Heart right ventricle (tissue), 16 donors: ENCODE results near the gene FGF14. TPM values are rescaled to one million over a fixed set of nuclear protein-coding genes. Genes with fewer than 3 reads are reported as not detected.

Source experiments
- ATAC-seq, 8 donors: fragments of 200-7000 bp; cut with Tn5 transposase; one replicate each; pipeline ENCODE4 v1.9.1; 2020; ENCODE audit warnings: mild to moderate bottlenecking in 8 of 8, moderate library complexity in 8 of 8, moderate number of reproducible peaks in 1 of 8
- DNase-seq, 2 donors: peaks; one replicate each; pipeline ENCODE4 v3.0.0-alpha.2; 2020
- H3K27ac ChIP-seq, 10 donors: fragments of 200-600 bp; sonication (generic) in 2 of 10; one replicate each; pipeline versions ENCODE4 v1.5.0 to v1.8.0; 2020 to 2022; ENCODE audit warnings: mild to moderate bottlenecking in 3 of 10
- H3K27me3 ChIP-seq, 7 donors: fragments of 200-600 bp; one replicate each; pipeline ENCODE4 v1.8.0; 2021 to 2022; ENCODE audit warnings: mild to moderate bottlenecking in 2 of 7
- H3K36me3 ChIP-seq, 9 donors: fragments of 200-600 bp; sonication (generic) in 1 of 9; one replicate each; pipeline versions ENCODE4 v1.5.0 to v1.8.0; 2020 to 2022; ENCODE audit warnings: mild to moderate bottlenecking in 2 of 9
- H3K4me1 ChIP-seq, 9 donors: fragments of 200-600 bp; sonication (generic) in 1 of 9; one replicate each; pipeline versions ENCODE4 v1.5.0 to v1.8.0; 2020 to 2022; ENCODE audit warnings: mild to moderate bottlenecking in 4 of 9
- H3K4me3 ChIP-seq, 10 donors: fragments of 200-600 bp; sonication (generic) in 2 of 10; one replicate each; pipeline versions ENCODE4 v1.5.0 to v1.8.0; 2020 to 2022; ENCODE audit warnings: mild to moderate bottlenecking in 7 of 10, moderate library complexity in 2 of 10
- H3K9me3 ChIP-seq, 11 donors: fragments of 200-600 bp in 10 of 11; sonication (generic) in 2 of 11; one replicate each; pipeline versions ENCODE4 v1.5.0 to v1.8.0; 2013 to 2022; ENCODE audit warnings: mild to moderate bottlenecking in 2 of 11, control low read depth in 1 of 11, moderate library complexity in 1 of 11
- CTCF ChIP-seq, 9 donors: fragments of 200-600 bp; sonication (generic) in 2 of 9; IDR thresholded peaks; one replicate each; pipeline versions ENCODE4 v1.5.0 to v1.8.0; 2021 to 2022; ENCODE audit warnings: antibody characterized with exemption in 9 of 9, mild to moderate bottlenecking in 5 of 9, moderate library complexity in 1 of 9
- WGBS, 2 donors: extraction: QIAGEN DNeasy Blood & Tissue Kit; methylation state at CpG; one replicate each; pipeline ENCODE4 v1.1.7; 2013; ENCODE audit warnings: inconsistent platforms in 1 of 2; 5-methylcytosine and 5-hydroxymethylcytosine counted together
- intact Hi-C, 10 donors: fragments of 100-400 bp; cut with DNase I; formaldehyde crosslinking; loops; one replicate each; pipeline versions ENCODE4 v1.11.1 to v1.14.2; 2022
- polyA plus RNA-seq, 2 donors: library from polyadenylated mRNA; stranded (reverse); fragments of 200-250 nt; gene quantifications; one replicate each; pipeline ENCODE4 v1.2.3, GENCODE V29; 2013
- total RNA-seq, 10 donors: library from RNA; stranded (reverse); fragmentation: NEBNext Ultra II Directional in 3 of 10; extraction: Animal tissue kit (Norgen Biotek cat#: 25700) in 3 of 10; gene quantifications; one replicate each; pipeline versions ENCODE4 v1.2.1 to v1.2.4, GENCODE V29; 2021 to 2023
- donor health status: Arrhythmogenic right ventricular cardiomyopathy.
- donor health status: ischemic (EF 13 %, LVEDD 7.1; RV severe dilation, severe dysfunction).
- donor health status: healthy with polysubstance abuse.
- donor health status: DM: no; HTN: yes; CAD: no.
- donor health status: DM: no; HTN: no; CAD: no.
- donor health status: ischemic (EF 25% LVEDD 6.9; RV normal size, moderate dysfunction).
- donor health status: ischemic (EF 25% LVEDD 5.7; RV mildly dilated, moderate dysfunction).
- donor health status: healthy.
- donor health status: DM: yes; HTN: yes; CAD: no.
- donor health status: Ischemic cardiomyopathy.
- donor health status: ischemic (EF 35%, LVEDD 5.7; RV mildly dilated, moderate dysfunction).
- donor health status: nonischemic (EF 11% LVEDD 7.7; RV severe dilation, severe dysfunction).
- donor health status: DM: yes; HTN: yes; CAD: no.
- donor health status: PGD.
- donor health status: ischemic (EF 29% LVEDD 5.4; RV normal size, mild dysfunction).
- donor health status: nonischemic (EF 23%, LVEDD 6.1; RV moderate dilation, normal function).

FGF14 gene
- total and polyA plus RNA-seq, 12 donors: 0.20 to 7.8 (median 5.3) TPM

DNA sequence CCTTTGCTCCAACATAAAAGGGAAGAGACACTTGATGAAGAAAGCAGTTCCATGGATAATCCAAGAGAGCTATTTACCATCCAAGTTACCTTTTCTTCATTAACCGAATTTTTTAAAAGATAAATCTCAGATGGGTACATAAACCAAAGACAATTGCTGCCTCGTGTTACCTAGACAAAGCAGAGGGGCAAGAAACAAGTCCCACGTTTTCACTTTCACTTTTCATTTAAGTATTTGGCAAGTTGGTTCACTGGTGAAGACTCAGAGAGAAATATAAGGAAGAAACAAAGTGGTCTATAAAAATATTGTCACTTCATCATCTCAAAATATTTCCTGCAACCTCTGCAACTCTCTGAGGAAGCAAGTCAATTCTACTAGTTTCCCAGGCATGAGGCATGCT is 446.1 kb downstream of the FGF14 start:
- Histone ChIP-seq H3K9me3 (peaks cover 0 to 11% (median 0%) of the 10 kb centered on the region in 11 donors), H3K27me3 (no peaks in the 10 kb centered on the region), H3K4me3 (no peak overlapping the region), H3K27ac (no peak overlapping the region), H3K4me1 (peaks cover 0 to 6% (median 0%) of the 10 kb centered on the region in 9 donors), H3K36me3 (no peaks in the 10 kb centered on the region)
- WGBS, 2 donors: 46 to 54% methylated on average over 3 of the region's 3 CpGs
- ATAC-seq (no peak), DNase-seq (no peak)
- intact Hi-C loops: no loop called here
- no peak for TF ChIP-seq CTCF (IDR thresholded peaks at IDR 0.05)

DNA sequence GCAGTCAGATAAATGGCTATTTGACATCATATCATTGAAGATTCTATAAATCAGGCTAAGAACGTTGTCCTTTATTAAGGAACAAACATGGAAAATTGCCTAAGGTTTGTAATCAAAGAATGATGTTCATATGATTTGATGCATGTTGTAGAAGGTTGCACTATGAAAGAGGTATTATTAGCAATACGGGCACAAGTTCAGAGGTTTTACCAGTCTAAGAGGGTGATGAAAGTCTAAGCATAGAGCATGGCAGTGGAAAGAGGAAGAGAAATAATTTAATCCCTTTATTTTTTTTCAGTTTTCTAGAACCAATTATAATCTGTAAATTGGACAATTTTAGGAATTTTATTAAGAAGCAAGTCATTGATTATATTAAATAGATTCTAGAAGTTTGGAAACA is 450.7 kb downstream of the FGF14 start:
- TF ChIP-seq CTCF (IDR thresholded peaks at IDR 0.05): no peak
- intact Hi-C loops: no loop called here
- H3K27ac ChIP-seq: no peak overlapping the region
- H3K4me3 ChIP-seq: no peak overlapping the region
- peaks cover 0 to 8% (median 0%) of the 10 kb centered on the region in 11 donors for H3K9me3 ChIP-seq
- peak in 5 of 8 donors; percentile 52 to 76 (median 65) for ATAC-seq
- 34 to 52% methylated on average over 2 of the region's 2 CpGs for WGBS, 2 donors
- H3K4me1 ChIP-seq: peaks cover 0 to 9% (median 0%) of the 10 kb centered on the region in 9 donors
- no peaks in the 10 kb centered on the region for H3K36me3 ChIP-seq
- H3K27me3 ChIP-seq: no peaks in the 10 kb centered on the region
- no peak for DNase-seq

GRCh38 chr13:101949681-101950080 is 452.2 kb downstream of the FGF14 start:
- DNase-seq (no peak), ATAC-seq (no peak)
- Histone ChIP-seq H3K36me3 (no peaks in the 10 kb centered on the region), H3K4me3 (no peak overlapping the region), H3K27me3 (no peaks in the 10 kb centered on the region), H3K27ac (no peak overlapping the region), H3K9me3 (peaks cover 0 to 8% (median 0%) of the 10 kb centered on the region in 11 donors), H3K4me1 (peaks cover 0 to 9% (median 0%) of the 10 kb centered on the region in 9 donors)
- intact Hi-C loops: loop anchor here in 6 of 10 donors (5.0 to 10.0 kb wide), 6 partner anchors 135 to 605 kb away; no protein-coding TSS in a partner anchor
- no peak for TF ChIP-seq CTCF (IDR thresholded peaks at IDR 0.05)

GRCh38 chr13:101946401-101946800 is 455.4 kb downstream of the FGF14 start:
- peaks cover 0 to 8% (median 0%) of the 10 kb centered on the region in 11 donors for H3K9me3 ChIP-seq
- no peak for TF ChIP-seq CTCF (IDR thresholded peaks at IDR 0.05)
- no peaks in the 10 kb centered on the region for H3K27me3 ChIP-seq
- intact Hi-C loops: loop anchor here in 6 of 10 donors (5.0 to 10.0 kb wide), 6 partner anchors 138 to 608 kb away; no protein-coding TSS in a partner anchor
- H3K36me3 ChIP-seq: no peaks in the 10 kb centered on the region
- H3K4me1 ChIP-seq: peaks cover 0 to 16% (median 4%) of the 10 kb centered on the region in 9 donors
- DNase-seq (no peak), ATAC-seq (no peak)
- H3K4me3 ChIP-seq: no peak overlapping the region
- no peak overlapping the region for H3K27ac ChIP-seq
